ENCODE results near the gene SLC2A1.
"Not testable (repeated sequence)": the region's sequence is repeated elsewhere in the genome, so short reads cannot be mapped to it uniquely, and the experiment has no call there.

SLC2A1 gene

DNA sequence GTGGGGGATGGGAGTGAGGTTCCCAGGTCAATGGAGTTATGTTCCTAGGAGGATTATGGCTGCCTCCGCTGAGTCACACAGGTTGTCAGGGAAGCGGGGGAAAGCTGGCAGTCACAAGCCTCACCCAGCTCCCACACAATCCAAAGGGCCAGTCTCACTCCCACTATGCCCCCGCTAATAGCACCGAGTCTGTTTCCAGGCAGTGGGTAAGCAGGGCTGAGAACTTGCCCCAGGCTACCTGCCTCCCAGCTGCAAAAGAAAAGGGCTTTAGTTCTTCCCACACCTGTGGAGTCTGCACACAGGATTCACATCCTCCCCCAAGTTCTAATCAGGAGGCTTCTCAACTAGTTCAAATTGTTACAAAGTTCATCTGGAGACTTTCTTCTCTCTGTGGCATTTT is 58.7 kb downstream of the SLC2A1 start:
- not testable (repeated sequence) for DNase-seq (ENCODE audit: low spot score)

DNA sequence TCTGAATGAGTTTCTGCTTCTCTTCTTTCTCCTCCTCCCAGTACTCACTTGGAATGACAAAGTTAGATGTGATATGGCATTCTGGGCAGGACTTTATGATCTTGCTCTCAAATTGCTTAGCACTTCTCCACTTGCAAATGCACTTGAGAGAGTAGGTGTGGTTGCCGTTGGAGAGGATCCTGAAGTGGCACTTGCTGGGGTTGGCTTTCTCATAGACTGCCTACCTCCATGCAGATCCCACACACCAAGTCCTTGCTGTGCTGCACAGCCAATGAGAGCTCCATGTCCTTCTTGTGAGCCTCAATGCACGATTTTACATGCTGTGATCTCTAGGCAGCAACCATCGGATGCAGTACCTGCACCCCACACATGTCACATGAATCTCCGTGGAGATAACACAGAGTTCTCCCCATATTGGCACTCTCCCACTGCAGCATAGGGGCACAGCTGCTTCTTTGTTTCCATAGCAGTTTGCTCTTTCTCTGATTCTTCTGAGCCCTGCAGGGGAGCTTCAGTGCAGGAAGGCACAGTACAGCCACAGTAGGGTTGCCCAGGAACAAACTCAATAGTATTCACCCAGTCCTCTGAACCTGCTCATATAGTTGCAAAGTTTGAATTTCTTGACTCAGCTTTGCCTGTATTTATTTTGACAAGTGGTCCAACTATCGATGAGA is 67.1 kb downstream of the SLC2A1 start:
- DNase-seq (ENCODE audit: low spot score), result no peak

DNA sequence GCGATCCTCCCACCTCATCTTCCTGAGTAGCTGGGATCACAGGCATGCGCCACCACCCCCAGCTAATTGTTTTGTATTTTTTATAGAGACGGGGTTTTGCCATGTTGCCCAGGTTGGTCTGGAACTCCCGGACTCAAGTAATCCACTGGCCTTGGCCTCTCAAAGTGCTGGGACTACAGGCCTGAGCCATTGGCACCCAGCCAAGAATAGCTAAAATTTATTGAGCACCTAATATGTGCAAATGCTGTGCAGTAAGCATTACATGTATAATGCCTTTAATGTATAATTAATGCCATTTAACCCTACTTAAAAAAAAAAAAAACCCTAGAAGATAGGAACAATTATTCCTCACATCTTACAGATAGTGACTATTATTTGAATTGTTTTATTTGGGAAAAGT is 69.4 kb downstream of the SLC2A1 start:
- no peak for DNase-seq (ENCODE audit: low spot score)

- DNase-seq (ENCODE audit: low spot score), result no peak
Measured at GRCh38 chr1:42888013-42888633, 70.5 kb downstream of the SLC2A1 start.

DNA sequence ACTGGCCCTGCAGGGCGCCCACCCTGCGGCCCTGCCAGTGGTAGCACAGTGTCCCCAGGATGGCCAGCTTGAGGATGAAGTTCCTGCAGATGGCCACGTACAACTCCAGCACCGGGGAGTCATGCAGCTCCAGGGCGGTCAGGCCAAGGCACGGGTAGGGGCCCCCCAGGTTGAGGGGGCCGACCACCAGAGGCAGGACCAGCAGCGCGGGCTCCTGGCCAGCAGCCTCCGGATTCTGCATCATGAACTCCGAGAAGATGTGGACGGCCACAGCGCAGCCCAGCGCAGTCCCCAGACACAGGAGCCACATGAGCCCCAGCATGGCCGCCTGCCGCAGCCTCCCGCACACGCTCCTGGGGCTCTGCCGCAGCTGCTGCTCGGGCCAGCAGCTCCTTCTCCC is 71.3 kb downstream of the SLC2A1 start:
- DNase-seq (ENCODE audit: low spot score), result no peak

DNA sequence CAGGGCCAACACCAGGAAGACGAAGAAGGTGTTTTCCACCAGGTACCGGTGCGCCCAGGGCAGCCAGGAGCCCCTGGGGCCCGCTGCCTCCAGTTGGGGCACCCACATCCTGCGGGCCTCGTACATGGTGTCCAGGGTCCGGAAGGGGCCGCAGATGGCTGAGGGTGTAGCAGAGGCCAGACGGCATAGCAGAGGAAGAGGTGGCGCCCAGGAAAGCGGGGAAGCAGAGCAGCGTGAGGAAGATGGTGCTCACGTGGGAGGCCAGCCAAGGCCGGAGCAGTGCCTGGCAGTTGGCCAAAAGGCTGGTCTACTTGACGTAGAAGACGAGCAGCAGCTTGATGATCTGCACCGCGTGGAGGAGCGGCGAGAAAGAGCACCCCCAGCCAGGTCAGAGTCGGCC is 71.9 kb downstream of the SLC2A1 start:
- DNase-seq (ENCODE audit: low spot score), result no peak

DNA sequence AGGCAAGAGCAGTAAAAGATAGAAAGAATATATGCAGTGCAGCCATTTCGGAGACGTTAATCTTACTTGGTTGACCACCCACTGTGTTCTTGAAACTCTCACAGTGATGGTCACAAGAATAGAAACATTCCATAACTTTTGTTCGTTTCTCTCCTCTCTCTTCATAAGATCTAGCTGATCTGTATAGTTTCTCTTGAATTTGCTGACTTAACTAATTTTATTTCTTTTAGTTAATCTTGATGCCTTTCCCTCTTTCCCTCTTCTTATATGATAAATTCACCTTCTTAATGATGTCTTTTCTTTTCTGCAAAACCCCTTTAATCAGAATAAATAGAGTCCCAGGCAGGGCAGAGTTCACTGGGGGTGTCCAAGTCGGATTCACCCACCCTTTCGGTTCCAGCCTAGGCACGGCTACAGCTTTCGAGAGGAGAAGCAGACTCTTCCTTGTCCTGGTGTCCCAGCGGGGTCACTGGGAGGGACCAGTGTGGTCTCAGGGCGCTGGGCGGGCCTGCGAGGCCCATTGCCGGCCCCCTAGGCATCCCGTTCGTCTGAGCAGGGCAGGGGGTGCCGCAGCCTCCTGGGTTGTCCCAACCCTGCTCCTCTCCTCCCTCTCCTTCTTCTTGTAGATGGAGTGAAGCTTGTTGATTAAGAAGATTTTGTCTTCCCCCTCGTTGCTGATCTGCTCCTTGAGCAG is 72.5 kb downstream of the SLC2A1 start:
- no peak for DNase-seq (ENCODE audit: low spot score)

GRCh38 chr1:42880384-42880783 is 78.3 kb downstream of the SLC2A1 start:
- no peak for DNase-seq (ENCODE audit: low spot score)

GRCh38 chr1:42877380-42877779 is 81.3 kb downstream of the SLC2A1 start:
- no peak for DNase-seq (ENCODE audit: low spot score)

DNA sequence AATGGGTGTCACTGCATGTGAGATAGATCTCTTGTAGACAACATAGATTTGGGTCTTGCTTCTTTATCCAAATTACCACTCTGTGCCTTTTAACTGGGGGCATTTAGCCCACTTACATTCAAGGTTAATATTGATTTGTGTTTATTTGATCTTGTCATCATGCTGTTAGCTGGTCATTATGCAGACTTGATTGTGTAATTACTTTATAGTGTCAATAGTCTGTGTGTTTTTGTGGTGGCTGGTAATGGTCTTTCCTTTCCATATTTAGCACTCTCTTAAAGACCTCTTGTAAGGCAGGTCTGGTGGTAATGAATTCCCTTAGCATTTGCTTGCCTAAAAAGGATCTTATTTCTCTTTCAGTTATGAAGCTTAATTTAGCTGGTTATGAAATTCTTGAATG is 82.7 kb downstream of the SLC2A1 start:
- no peak for DNase-seq (ENCODE audit: low spot score)

Data from CD4-positive, alpha-beta T cell treated with Interleukin-6 at 100 ng/mL for 8 hours (primary cell).